Measurements from ENCODE around the gene HMOX2.

DNA sequence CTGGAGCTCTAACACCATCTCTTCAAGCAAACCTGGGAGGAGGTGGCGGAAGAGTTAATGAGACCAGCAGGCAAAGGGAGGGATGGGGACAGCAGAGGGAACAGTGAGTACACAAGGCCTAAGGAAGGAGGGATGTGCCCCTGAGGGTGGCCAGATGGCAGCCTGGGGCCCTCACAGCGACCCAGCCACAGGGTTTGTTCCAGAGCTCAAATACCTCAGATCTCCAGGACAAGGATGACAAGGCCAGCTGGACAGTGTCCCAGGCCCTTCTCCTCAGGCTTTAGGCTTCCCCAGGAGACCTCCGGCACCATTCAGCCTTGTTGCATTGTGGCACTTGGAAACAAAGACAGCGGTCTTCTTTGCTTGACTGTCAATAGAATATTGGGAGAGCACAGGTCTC lies 47.5 kb downstream of the HMOX2 start:
- TF ChIP-seq CTCF (optimal IDR thresholded peaks at IDR 0.05 in 1 of 3, IDR thresholded peaks at IDR 0.05 in 1 of 3, conservative IDR thresholded peaks at IDR 0.05 in 1 of 3; ENCODE audit: extremely low read depth in 1 of 3, insufficient read depth in 2 of 3, low read length in 3 of 3) (no peak), EZH2 (IDR thresholded peaks at IDR 0.05; ENCODE audit: low read length) (no peak)
